GM18508 (cell line): ENCODE results near the gene AKAP7.
"Not testable (repeated sequence)": the region's sequence is repeated elsewhere in the genome, so short reads cannot be mapped to it uniquely, and the experiment has no call there.

Experiments used
- ATAC-seq: cut with Tn5 transposase; IDR thresholded peaks from one replicate; pipeline ENCODE4 v1.9.1; 2021; ENCODE audit warnings: moderate number of reproducible peaks; ENCODE audit not compliant: insufficient read depth, unreplicated experiment

Gene AKAP7

GRCh38 chr6:131135244-131136020 lies at the start of gene AKAP7:
Gene AKAP7 (plus strand): TSS chr6:131135467. CDS start chr6:131135764, 297 bp downstream.
- ATAC-seq, result peak; percentile 68

GRCh38 chr6:131090339-131090738 lies 44.9 kb upstream of the AKAP7 start:
- ATAC-seq, result not testable (repeated sequence)

GRCh38 chr6:131091944-131092343 lies 43.3 kb upstream of the AKAP7 start:
- ATAC-seq, result not testable (repeated sequence)

- no peak for ATAC-seq
Observed at GRCh38 chr6:131093334-131093733, 41.9 kb upstream of the AKAP7 start.

- ATAC-seq, result no peak
Observed at GRCh38 chr6:131096786-131097185, 38.5 kb upstream of the AKAP7 start.

GRCh38 chr6:131101911-131102680 lies 33.2 kb upstream of the AKAP7 start:
- no peak for ATAC-seq

- no peak for ATAC-seq
Observed at GRCh38 chr6:131103296-131103695, 32.0 kb upstream of the AKAP7 start.

- ATAC-seq, result no peak
Observed at GRCh38 chr6:131103901-131104300, 31.4 kb upstream of the AKAP7 start.

- ATAC-seq, result no peak
Observed at GRCh38 chr6:131107151-131107550, 28.1 kb upstream of the AKAP7 start.

- ATAC-seq, result no peak
Observed at GRCh38 chr6:131112249-131112648, 23.0 kb upstream of the AKAP7 start.

GRCh38 chr6:131115651-131116050 lies 19.6 kb upstream of the AKAP7 start:
- ATAC-seq, result no peak

GRCh38 chr6:131116321-131116720 lies 18.9 kb upstream of the AKAP7 start:
- ATAC-seq, result no peak

GRCh38 chr6:131116755-131117360 lies 18.4 kb upstream of the AKAP7 start:
- ATAC-seq, result no peak

GRCh38 chr6:131117878-131118277 lies 17.4 kb upstream of the AKAP7 start:
- ATAC-seq, result no peak

GRCh38 chr6:131122007-131122406 lies 13.3 kb upstream of the AKAP7 start:
- no peak for ATAC-seq

GRCh38 chr6:131122516-131122915 lies 12.8 kb upstream of the AKAP7 start:
- no peak for ATAC-seq

- ATAC-seq, result no peak
Observed at GRCh38 chr6:131124336-131125071, 10.8 kb upstream of the AKAP7 start.

- no peak for ATAC-seq
Observed at GRCh38 chr6:131125431-131125830, 9.8 kb upstream of the AKAP7 start.

GRCh38 chr6:131129689-131130553 lies 5.3 kb upstream of the AKAP7 start:
- no peak for ATAC-seq

GRCh38 chr6:131130554-131130940 lies 4.7 kb upstream of the AKAP7 start:
- no peak for ATAC-seq
